GM19372 (cell line): Measurements from ENCODE around the gene OR2V2.

ENCODE experiments used
- ATAC-seq: cut with Tn5 transposase; IDR thresholded peaks from one replicate; pipeline ENCODE4 v1.9.1; 2021; ENCODE audit warnings: mild to moderate bottlenecking, low read depth, moderate library complexity; ENCODE audit not compliant: unreplicated experiment

Gene OR2V2

DNA sequence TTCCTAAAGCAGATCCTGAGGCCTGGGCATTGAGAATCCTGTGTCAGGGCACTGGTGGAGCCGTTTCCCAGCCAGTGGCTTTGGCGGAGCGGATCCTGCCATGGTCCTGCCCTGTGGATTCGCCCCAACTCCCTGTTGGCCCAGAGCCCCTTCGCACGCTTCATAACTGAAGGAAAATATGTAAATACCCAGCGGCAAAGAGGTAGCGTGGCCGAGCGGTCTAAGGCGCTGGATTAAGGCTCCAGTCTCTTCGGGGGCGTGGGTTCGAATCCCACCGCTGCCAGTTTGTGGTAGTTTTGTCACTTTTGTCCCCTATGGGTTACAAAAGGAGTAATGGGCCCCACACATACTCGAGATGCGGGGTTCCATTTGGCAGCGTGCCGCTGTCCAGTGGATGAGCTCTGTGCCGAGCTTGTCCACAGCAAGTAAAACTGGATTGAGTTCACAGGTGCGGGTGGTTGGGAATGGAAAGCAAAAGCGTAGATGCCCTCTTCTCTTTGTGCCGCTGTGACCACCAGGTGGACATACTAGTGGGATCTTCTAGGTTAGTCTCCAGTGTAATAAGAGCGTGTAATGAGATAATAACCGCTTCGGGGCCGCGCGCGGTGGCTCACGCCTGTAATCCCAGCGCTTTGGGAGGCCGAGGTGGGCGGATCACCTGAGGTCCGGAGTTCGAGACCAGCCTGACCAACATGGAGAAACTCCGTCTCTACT, 40.3 kb downstream of the OR2V2 start:
- ATAC-seq, result no peak

DNA sequence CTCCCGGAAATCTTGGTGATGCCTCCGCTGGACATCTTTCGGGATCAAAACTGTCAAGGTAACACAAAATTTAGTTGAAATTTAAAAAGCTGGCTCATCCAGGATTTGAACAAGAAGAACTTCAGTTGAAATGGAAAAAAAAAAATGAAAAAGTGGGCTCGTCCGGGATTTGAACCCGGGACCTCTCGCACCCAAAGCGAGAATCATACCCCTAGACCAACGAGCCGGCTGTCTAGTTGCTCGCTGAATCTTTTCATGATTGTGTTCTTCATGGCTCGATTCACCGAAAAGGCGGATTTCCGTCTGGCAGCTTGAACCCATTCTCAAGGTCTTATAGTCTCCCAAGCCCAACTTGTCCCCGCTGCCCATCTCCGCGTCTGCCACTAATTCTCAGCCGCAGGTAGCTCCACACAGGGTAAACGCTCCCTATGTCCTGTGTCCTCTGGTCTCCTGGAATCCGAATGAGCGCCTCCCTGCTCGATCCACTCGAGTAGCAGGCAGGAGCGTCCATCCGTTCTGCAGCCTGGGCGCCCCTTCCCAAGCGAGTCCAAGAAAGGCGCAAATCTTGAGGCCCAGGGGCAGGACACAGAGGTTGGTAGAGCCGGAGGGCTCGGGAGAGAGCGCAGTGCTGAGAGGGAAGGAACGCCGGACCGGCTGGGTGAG, 41.4 kb downstream of the OR2V2 start:
- no peak for ATAC-seq

DNA sequence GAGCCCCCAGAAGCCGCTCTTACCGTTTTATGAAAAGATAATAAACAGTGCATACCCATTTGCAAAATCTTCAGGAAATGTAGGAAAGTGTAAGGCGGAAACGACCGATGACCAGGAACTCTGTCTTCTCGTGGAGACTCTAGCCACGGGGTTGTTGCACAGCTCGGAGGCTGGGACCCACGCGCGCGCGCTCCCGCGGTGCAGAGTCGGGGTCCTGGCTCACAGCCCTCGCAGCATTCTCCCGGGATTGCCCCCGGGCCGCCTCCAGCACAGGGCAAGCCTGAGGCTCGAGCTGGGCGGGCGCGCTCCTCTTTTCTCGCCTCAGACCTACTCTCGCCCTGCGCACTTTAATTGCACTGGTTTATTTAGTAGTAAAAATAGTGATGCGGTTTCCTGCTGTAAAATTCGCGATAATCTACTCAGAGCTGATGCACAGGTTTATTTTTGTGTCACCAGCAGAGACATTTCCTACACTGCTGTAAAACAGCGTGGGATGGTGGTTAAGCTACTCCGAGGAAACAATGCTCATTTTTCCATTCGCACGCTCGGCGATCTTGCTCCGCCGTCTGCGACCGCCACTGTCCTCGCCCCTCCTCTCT, 42.1 kb downstream of the OR2V2 start:
- ATAC-seq, result no peak

DNA sequence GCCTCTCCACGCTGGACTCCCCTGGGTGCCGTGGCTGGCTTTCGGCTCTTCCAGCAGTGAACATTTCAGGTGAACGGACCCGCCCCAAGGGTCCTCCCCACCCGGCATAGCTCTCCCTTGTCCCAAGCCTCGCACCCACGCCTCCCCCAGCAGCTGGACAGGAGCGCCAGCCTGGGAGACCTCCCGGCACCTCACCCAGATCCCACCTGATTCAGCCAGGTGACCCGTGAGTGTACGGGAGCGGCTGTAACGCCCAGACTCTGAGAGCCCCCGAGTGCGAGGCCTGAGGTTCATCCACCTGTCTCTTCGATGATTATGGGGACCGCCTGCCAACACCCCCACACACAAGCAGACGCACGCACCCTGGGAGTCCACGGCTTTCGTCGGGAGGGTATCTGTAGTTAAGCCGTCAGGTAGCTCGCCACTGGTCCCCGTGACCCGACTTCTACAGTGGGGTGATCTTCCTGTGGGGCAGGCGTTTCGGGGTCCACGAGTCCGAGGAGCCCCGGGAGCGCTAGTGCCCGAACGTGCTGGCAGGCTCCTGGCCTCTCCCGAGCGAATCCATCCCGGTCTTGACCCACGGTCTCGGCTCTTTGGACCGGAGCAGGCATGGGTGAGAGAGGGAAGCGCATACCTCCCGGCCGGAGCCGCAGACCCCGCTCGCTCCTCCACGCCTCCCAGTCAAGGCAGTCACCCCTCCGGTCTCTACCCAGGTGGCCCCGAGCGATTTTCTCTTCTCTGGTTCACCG, 42.8 kb downstream of the OR2V2 start:
- ATAC-seq, result no peak

DNA sequence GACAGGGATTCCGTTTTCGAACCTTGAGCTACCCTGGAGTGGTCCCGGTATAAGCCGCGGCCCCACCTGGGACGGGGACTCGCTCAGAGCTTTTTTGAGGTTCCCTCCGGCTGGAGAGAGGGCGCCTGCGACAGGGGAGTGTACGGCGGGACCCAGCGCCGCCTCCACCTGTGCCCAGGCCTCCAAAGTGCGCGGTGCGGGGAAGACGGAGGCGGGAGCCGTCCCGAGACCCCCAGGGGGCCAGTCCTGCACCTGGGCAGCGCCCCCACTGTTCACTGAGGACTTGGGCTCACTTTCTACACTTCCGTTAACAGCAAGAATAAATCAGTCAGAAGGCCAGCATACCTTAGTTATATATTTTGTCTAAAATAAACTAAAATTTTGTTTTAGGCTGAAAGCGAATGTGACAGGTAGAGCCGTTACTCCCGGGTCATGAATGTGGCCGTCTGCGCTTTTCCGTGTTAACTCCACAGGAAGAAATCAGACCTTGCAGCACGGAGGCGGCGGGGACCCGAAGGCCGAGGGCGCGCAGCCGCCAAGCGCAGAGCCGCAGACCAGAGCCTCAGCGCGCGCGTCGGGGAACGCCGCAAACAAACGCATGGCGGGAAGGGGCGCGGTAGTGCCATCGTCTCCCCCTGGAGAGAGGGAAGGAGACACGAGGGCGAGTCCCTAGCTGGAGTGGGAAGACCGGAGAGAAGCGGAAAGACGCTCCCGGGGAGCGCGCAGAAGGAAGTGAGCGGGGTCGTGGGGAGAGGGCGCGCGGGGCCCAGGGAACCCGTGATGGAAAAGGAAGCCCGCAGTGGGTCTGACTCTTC, 43.5 kb downstream of the OR2V2 start:
- ATAC-seq, result peak; percentile 16

DNA sequence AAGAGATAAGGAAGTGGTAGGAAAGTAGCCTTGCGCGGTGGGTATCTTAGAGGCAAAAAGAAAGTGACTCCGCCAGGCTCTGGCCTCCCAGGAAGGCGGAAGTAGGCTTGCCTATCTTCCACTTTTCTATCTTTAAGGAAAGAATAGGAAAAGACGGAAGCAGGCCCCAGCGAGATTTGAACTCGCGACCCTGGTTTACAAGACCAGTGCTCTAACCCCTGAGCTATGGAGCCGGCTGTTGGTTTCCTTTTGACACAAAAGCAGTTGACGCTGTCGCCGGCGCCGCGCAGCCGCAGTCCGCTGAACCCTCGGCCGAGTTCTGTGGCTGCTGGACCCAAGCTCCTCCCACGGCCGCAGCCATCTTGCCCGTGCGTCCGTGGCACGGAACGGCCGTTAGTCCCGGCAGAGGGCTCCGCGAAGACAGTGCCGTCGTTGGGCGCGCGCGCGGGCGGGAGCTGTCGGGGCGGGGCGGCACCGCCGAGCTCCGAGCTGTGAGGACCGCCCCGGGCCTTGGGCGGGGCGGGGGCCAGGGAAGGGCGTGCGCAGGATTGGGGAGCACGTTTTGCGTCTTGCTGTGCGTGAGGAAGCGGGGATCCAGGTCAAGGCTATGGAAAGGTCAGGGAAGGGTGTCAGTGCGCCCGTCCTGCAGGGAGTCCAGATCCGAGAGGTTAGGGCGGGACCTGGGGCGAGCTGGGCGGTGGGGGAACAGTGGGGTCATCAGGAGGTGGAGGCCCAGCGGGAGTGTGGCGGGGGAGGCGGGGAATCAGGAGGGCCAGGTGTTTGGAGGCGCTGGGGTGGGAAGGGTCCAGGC, 44.3 kb downstream of the OR2V2 start:
- peak; percentile 54 for ATAC-seq

DNA sequence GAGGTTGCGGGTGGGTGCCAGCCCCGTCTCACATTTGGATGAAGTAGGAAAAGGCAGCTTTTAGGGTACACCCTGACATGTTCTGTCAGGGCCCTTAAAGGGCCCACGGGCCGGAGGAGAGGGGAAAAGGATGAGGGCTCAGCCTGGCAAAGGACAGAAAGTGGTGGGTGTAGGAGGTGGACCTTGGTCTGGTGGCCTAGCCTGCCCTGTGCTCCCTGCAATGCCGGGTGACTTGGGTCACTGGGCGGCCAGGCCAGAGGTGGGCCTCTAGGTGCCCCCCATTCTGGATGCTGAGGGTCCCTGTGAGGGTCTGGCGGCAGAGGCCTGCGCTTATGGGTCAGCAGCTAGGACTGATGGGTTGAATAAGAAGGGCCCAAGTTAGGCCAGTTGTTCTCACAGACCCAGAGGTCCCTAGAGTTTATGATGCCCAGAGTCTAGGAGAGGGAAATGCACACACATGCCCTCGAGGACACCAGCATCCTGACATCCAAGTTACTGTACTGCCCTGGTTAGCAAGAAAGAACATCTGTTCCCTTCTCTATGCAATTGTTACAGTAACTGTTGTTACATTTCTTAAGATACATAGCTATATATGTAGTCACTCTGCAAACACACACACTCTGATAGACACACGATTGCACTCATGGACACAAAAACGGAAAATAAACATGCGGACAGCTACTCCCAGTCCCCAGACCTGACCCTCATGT, 45.1 kb downstream of the OR2V2 start:
- ATAC-seq, result no peak

DNA sequence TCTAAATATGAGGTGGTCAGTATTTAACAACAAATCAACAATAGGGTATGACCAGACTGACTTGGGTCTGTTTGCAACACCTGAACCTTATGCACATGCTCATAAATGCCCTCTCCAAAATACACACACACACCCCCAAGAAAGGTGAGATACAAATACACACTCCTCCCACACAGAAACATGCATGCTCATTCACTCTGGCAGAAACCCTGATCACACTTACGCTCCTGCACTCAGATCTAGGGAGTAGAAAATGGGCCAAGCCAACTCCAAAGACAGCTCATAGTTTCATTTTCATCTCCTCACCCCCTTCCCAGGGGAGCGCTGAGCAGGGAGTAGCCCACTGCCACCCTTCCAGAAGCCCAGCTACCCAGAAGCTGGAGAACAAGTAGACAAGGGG, 46.3 kb downstream of the OR2V2 start:
- no peak for ATAC-seq

DNA sequence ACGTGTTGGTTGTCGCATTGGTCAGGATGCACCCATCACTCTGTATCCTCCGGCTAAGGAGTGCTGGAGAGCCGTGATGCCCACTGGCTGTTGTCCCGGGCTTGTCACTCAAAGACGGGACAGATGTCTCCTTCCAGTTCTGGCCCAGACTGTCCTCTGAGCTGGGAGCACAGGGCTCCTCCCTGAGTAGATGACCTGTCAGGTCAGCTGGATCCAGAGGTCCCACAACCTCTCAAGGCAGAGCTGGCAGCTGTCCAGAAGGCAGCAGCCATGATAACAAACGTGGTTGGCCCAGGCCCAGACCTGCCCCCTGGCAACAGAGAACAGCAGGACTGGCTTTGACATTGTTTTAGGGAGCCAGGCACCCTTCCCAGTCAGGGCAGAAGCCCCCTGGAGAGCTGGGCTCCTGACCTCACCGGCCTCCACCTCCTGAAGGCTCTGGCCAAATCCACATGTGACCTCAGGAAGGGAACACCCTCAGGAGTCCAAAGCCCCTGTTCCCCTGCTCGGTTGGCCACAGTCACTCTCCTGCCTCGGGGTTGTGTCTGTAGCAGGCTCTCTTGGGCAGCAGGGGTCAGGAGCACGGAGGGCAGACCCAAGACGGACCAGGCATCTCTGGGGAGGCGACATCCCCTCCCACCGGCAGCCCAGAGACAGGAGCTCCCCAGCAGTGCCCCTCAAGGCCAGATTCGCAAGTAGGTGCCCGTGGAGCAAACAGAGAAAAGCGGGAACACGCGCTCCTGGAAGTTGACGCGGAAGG, 47.3 kb downstream of the OR2V2 start:
- no peak for ATAC-seq

DNA sequence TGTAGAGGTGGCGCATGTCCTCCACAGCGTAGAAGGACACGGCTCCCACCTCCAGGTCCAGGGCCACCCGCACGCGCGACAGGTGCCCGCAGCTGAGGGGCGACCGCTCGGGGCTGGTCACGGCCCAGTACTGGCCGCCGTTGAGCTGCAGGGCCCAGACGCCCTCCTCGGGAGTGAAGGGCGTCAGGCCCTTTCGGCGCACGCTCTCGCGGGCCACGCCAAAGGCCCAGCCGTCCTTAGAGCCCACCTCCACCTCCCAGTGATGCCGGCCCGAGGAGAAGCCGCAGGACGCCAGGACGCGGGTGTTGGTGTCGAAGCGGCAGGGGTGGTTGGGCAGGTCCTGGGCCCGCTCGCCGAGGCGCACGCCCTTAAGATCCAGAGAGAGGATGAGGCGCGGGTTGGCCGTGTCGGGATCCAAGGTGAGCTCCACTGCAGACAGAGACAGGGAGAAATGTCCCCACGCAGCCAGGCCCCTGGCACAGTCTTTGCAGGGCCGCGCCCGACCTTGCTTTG, 47.9 kb downstream of the OR2V2 start:
- no peak for ATAC-seq

DNA sequence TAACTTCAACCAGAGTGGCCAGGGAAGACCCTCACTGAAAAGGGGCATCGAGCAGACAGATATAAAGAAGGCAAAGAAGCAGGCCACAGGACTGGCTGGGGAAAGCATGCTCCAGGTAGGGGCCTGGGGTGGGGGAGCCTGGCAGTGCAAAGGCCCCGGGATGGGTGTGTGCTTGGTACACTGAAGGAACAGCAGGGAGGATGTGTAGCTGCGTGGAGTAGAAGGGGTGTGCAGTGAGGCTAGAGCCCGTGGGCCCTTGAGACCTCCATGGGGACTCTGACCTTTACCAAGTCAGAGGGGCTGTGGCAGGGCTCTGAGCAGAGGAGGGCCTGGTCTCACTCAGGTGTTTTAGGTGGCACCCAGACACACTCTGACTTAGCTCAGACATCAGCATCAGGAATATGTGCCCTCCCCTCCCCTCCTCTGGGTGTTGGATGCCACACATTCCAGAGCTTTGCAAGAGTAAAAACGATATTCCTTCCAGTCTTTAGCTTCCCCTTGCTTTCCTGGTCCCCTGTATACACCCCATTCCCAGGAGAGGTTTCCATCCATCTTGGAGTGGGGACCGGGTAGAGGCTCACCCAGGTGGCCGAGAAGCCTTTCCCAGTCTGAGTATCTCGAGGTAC, 50.1 kb downstream of the OR2V2 start:
- ATAC-seq, result no peak

DNA sequence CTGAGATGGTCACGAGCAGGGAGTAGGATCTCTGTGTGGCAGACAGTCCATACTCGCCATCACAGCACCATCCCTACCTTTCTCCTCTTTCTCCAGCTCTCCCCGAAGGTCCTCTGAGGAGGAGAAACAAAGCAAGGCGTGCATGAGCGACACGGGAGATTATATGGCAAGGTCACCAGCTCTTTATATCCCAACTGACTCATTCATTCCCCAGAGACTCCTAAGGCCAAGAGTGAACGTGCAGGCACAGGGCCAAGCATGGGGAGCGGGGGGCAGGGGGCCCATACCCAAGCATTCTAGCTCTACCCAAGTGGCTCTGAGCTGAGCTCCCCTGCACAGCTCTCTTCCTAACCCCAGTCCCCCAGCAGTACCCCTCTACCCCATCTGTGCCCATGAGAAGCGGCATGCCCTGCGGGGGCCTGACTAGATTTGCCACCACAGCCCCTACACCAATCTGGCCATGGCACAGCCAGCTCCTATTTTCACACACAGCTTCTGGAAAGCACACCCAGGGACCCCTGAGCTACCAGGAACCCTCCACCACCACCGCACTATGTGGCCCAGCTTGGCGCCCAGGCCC, 50.8 kb downstream of the OR2V2 start:
- ATAC-seq, result no peak

DNA sequence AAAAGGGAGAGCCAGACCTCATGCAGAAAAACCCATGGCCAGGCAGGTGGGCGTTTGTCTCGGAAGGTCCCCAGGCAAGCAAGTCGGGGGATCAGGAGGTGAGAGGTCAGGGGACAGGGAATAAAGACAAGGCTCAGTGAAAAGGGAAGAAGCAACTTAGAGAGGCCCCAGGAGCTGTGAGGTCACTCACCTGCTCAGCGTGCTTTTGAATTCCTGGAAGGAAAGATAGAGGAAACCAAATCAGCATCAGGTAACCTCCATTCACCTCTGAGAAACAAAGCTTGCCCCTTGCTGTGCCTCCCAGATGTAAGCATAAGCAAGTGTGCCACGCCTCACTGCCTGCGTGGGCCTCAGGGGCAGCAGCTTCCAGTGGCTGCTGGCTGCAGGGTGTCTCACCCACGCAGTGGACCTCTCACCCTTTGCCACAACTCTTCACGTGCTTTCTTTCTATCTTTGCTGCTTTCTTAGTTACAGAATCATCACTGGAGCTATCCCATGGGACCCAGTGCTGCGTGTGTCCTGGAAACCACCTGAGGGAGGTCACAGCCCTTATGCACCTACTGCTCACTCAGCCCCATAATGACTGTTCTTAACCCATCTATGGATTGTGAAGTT, 51.6 kb downstream of the OR2V2 start:
- peak; percentile 74 for ATAC-seq

DNA sequence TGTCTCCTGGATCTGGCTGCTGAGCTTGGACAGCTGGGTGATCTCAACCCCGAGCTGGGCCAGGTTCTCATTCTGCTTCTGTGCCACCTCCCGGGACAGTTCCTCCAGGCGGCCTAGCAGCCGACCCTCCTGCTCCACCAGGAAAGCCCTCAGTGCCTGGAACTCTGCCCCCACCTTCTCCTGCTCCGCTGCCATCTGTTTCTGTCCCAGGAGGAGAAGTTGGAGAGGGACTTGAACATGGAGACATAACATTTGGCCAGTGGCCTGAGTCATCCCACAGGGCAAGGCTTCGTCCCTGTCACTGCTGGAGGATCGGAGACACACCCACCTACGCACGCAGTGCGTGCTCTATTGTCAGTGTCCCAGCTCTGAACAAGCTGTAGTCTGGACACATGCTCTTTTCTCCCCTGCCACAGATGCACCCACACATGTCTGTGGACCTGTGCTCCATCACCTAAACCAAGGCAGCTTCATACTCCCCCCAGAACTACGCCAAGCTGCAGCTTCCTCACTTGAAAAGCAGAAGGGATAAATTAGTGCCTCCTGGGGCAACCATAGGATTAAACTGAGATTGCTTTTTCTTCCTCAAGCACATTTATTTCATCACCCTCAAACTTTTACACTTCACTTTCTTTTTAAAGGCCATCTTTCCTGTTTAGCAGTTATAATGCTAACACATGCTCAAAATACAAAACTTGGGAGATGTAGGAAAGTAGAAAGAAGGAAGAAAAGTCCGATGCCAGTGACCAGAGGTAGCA, 52.7 kb downstream of the OR2V2 start:
- ATAC-seq, result no peak

DNA sequence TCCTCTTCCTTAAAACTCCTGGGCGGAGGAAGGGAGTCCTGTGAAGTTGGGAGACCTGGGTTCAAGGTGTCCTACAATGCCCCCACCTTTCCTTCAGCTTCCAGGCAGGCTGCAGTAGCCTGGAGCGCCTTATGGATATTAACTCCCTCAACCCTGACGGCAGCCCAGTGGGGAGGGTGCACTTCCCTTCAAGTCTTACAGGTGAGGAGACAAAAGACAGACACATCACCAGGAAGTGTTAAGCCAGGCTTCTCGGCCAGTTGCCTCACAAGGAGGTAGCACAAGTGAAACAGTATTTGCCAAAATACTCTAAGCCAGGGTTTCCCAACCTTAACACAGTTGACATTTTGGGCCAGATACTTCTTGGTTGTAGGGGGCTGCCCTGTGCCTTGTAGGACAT, 53.4 kb downstream of the OR2V2 start:
- ATAC-seq, result no peak

DNA sequence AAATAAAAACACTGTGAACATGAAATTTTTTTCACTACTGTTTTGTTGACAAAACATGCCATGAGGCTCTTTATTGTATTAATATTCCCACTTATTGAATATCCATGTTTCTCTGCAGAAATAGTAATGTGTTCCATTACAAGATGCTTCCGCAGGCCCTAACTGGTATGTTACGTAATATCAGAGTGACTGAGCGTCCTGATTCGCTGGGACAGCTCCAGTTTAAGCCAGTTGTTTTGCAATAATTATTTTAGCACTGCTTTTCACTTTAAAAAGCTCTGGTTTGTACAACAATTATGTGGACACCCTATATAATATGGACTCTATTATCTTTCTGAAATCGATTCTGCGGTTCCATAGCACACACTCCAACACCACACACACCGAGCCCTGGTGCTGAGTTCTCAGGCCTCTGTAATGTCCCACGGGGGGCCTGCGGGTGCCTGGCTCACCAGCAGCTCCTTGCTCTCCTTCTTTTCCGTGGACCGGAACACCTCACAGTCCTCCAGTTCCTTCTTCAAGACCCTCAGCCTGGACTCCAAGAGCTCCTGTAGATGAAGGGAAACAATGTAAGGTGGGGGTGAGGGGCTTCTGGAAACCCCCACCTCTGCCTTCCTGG, 55.8 kb downstream of the OR2V2 start:
- ATAC-seq, result no peak
